NCI-H2171 treated with DMSO at 0.1 percent for 48 hours (cell line): ENCODE results near the gene ARIH2.
A peak's percentile ranks its signal among the peaks of the same experiment; 100 is the strongest.
"Not testable (repeated sequence)": the region's sequence is repeated elsewhere in the genome, so short reads cannot be mapped to it uniquely, and the experiment has no call there.

ENCODE experiments used
- DNase-seq: peaks from one replicate; lab custom pipeline; 2025; lab: John Stamatoyannopoulos, UW

ARIH2 gene

GRCh38 chr3:49004352-49005302 lies 86.0 kb downstream of the ARIH2 start:
- DNase-seq, result no peak

GRCh38 chr3:49005303-49005680 lies 86.7 kb downstream of the ARIH2 start:
- no peak for DNase-seq

GRCh38 chr3:49005998-49006397 lies 87.4 kb downstream of the ARIH2 start:
- DNase-seq, result no peak

GRCh38 chr3:49006408-49007067 lies 87.9 kb downstream of the ARIH2 start:
- DNase-seq, result no peak

GRCh38 chr3:49007068-49007770 lies 88.6 kb downstream of the ARIH2 start, which contains the start of gene WDR6:
WDR6 (plus strand) TSS chr3:49007391; CDS start chr3:49007432, 41 bp downstream.
- peak; percentile 88 for DNase-seq

GRCh38 chr3:49007771-49008528 lies 89.3 kb downstream of the ARIH2 start:
- peak; percentile 40 for DNase-seq

GRCh38 chr3:49008627-49009026 lies 90.0 kb downstream of the ARIH2 start:
- not testable (repeated sequence) for DNase-seq

GRCh38 chr3:49009396-49009795 lies 90.8 kb downstream of the ARIH2 start:
- DNase-seq, result no peak

GRCh38 chr3:49012441-49013017 lies 93.9 kb downstream of the ARIH2 start:
- DNase-seq, result no peak

GRCh38 chr3:49013113-49013737 lies 94.6 kb downstream of the ARIH2 start:
- DNase-seq, result no peak

- no peak for DNase-seq
Measured at GRCh38 chr3:49013738-49014660, 95.4 kb downstream of the ARIH2 start.

GRCh38 chr3:49015072-49015471 lies 96.4 kb downstream of the ARIH2 start:
- DNase-seq, result no peak

- no peak for DNase-seq
Measured at GRCh38 chr3:49015765-49016164, 97.1 kb downstream of the ARIH2 start.

GRCh38 chr3:49016414-49017228 lies 98.0 kb downstream of the ARIH2 start:
- no peak for DNase-seq

- DNase-seq, result no peak
Measured at GRCh38 chr3:49017229-49017970, 98.8 kb downstream of the ARIH2 start.

GRCh38 chr3:49017971-49018706 lies 99.5 kb downstream of the ARIH2 start, which contains the start of gene DALRD3:
DALRD3 (minus strand) TSS chr3:49018580; CDS start chr3:49018564, 16 bp downstream.
- peak; percentile 63 for DNase-seq

- DNase-seq, result no peak
Measured at GRCh38 chr3:49018707-49019006, 100.0 kb downstream of the ARIH2 start.

GRCh38 chr3:49019941-49020329 lies 101.3 kb downstream of the ARIH2 start:
- no peak for DNase-seq
